ENCODE measurements around the gene BANP.
"Not testable (repeated sequence)": the region's sequence is repeated elsewhere in the genome, so short reads cannot be mapped to it uniquely, and the experiment has no call there.

BANP gene

GRCh38 chr16:87926246-87927194, 24.7 kb upstream of the BANP start:
- peak; percentile 63 for DNase-seq

- DNase-seq = no peak
Measured at GRCh38 chr16:87927195-87927562, 24.1 kb upstream of the BANP start.

GRCh38 chr16:87929986-87930385, 21.2 kb upstream of the BANP start:
- DNase-seq = no peak

GRCh38 chr16:87930456-87930855, 20.8 kb upstream of the BANP start:
- no peak for DNase-seq

GRCh38 chr16:87931504-87931903, 19.7 kb upstream of the BANP start:
- DNase-seq = no peak

- not testable (repeated sequence) for DNase-seq
Measured at GRCh38 chr16:87932475-87933139, 18.6 kb upstream of the BANP start.

- DNase-seq = no peak
Measured at GRCh38 chr16:87933140-87933495, 18.1 kb upstream of the BANP start.

GRCh38 chr16:87934752-87935425, 16.3 kb upstream of the BANP start:
- DNase-seq = not testable (repeated sequence)

- not testable (repeated sequence) for DNase-seq
Measured at GRCh38 chr16:87936016-87936374, 15.2 kb upstream of the BANP start.

GRCh38 chr16:87936375-87937230, 14.6 kb upstream of the BANP start, which contains the start of gene CA5A:
CA5A (minus strand) TSS chr16:87936529; CDS start chr16:87936450, 79 bp downstream.
- DNase-seq = no peak

- DNase-seq = not testable (repeated sequence)
Measured at GRCh38 chr16:87937231-87937542, 14.0 kb upstream of the BANP start.

GRCh38 chr16:87938412-87938949, 12.8 kb upstream of the BANP start:
- no peak for DNase-seq

- DNase-seq = no peak
Measured at GRCh38 chr16:87939562-87940423, 11.4 kb upstream of the BANP start.

GRCh38 chr16:87942680-87943079, 8.6 kb upstream of the BANP start:
- no peak for DNase-seq

GRCh38 chr16:87945351-87946042, 5.7 kb upstream of the BANP start:
- peak; percentile 81 for DNase-seq

- DNase-seq = no peak
Measured at GRCh38 chr16:87946596-87947347, 4.5 kb upstream of the BANP start.

GRCh38 chr16:87947356-87948118, 3.7 kb upstream of the BANP start:
- DNase-seq = peak; percentile 24

GRCh38 chr16:87948119-87948545, 3.1 kb upstream of the BANP start:
- DNase-seq = no peak

GRCh38 chr16:87948735-87949070, 2.5 kb upstream of the BANP start:
- no peak for DNase-seq
